Neural progenitor cell (in vitro differentiated cells): ENCODE data around the gene LPP. TPM values are rescaled to one million over a fixed set of nuclear protein-coding genes. Genes with fewer than 3 reads are reported as not detected.

ENCODE experiments used
- DNase-seq: peaks from one replicate; pipeline ENCODE4 v3.0.0-alpha.2; 2016; ENCODE audit warnings: low spot score
- H2AFZ ChIP-seq: fragments of 200-600 bp; sonication (generic); replicated peaks from 2 replicates; pipeline ENCODE4 v1.6.1; 2016; ENCODE audit warnings: antibody characterized with exemption
- H3F3A ChIP-seq: fragments of 200-600 bp; sonication (generic); 2 replicates; pipeline ENCODE4 v1.6.1; 2016; ENCODE audit warnings: antibody characterized with exemption, low read depth
- H3K27ac ChIP-seq: fragments of 200-600 bp; sonication (generic); 2 replicates; pipeline ENCODE4 v1.5.1; 2016; ENCODE audit warnings: mild to moderate bottlenecking
- H3K27me3 ChIP-seq: fragments of 200-600 bp; sonication (generic); 2 replicates; pipeline ENCODE4 v1.6.1; 2016; ENCODE audit warnings: mild to moderate bottlenecking, moderate library complexity
- H3K36me3 ChIP-seq: fragments of 200-600 bp; sonication (generic); 2 replicates; pipeline ENCODE4 v1.5.1; 2016
- H3K4me1 ChIP-seq: fragments of 200-600 bp; sonication (generic); 2 replicates; pipeline ENCODE4 v1.6.1; 2016; ENCODE audit warnings: mixed run types
- H3K4me2 ChIP-seq: fragments of 200-600 bp; sonication (generic); 2 replicates; pipeline ENCODE4 v1.6.1; 2016
- H3K4me3 ChIP-seq: fragments of 200-600 bp; sonication (generic); 2 replicates; pipeline ENCODE4 v1.5.1; 2016
- H3K79me2 ChIP-seq: fragments of 200-600 bp; sonication (generic); 2 replicates; pipeline ENCODE4 v1.6.1; 2016; ENCODE audit warnings: low read depth
- H3K9ac ChIP-seq: fragments of 200-600 bp; sonication (generic); 2 replicates; pipeline ENCODE4 v1.6.1; 2016
- H3K9me3 ChIP-seq: fragments of 200-600 bp; sonication (generic); 2 replicates; pipeline ENCODE4 v1.5.1; 2016; ENCODE audit warnings: low read depth
- H4K20me1 ChIP-seq: fragments of 200-600 bp; sonication (generic); 2 replicates; pipeline ENCODE4 v1.6.1; 2016; ENCODE audit warnings: low read depth
- H3K27ac Mint-ChIP-seq: 3 replicates; pipeline ENCODE4 v1.8.0; 2021; ENCODE audit warnings: mixed read lengths
- H3K27me3 Mint-ChIP-seq: 2 replicates; pipeline ENCODE4 v1.8.0; 2022; ENCODE audit warnings: low read depth, mild to moderate bottlenecking, inconsistent platforms, moderate library complexity, mixed read lengths; ENCODE audit not compliant: insufficient read depth
- H3K36me3 Mint-ChIP-seq: 3 replicates; pipeline ENCODE4 v1.8.0; 2021; ENCODE audit warnings: mixed read lengths
- H3K4me1 Mint-ChIP-seq: 3 replicates; pipeline ENCODE4 v1.8.0; 2021; ENCODE audit warnings: mixed read lengths
- H3K4me3 Mint-ChIP-seq: 3 replicates; pipeline ENCODE4 v1.8.0; 2021; ENCODE audit warnings: mild to moderate bottlenecking, moderate library complexity, mixed read lengths
- H3K9me3 Mint-ChIP-seq: 3 replicates; pipeline ENCODE4 v1.8.0; 2020; ENCODE audit warnings: mixed read lengths
- CTCF ChIP-seq: fragments of 200-600 bp; sonication (generic); IDR thresholded peaks from 2 replicates; pipeline ENCODE4 v1.5.1; 2017; ENCODE audit warnings: antibody characterized with exemption, mild to moderate bottlenecking
- EZH2 ChIP-seq: fragments of 200-600 bp; sonication (generic); IDR thresholded peaks from 2 replicates; pipeline ENCODE4 v1.6.1; 2017; ENCODE audit warnings: antibody characterized with exemption, mild to moderate bottlenecking, moderate library complexity
- EZH2phosphoT487 ChIP-seq: fragments of 200-600 bp; sonication (generic); IDR thresholded peaks from 2 replicates; pipeline ENCODE4 v1.6.1; 2017; ENCODE audit warnings: antibody characterized with exemption
- total RNA-seq: library from RNA; depleted of rRNA; stranded (reverse); fragments of >200 nt; gene quantifications from 2 replicates; pipeline ENCODE4 v1.2.3, GENCODE V29; 2015; ENCODE audit warnings: low replicate concordance

The LPP gene
- total RNA-seq, 1 donor from 2014 or later: 18.9 TPM

GRCh38 chr3:188868803-188869202 lies 714.8 kb downstream of the LPP start:
- Histone ChIP-seq H3K9me3 (no peaks in the 10 kb centered on the region), H3K27me3 (no peaks in the 10 kb centered on the region), H3K36me3 (no peaks in the 10 kb centered on the region), H3K79me2 (no peaks in the 10 kb centered on the region), H2AFZ (no peak overlapping the region), H3K9ac (no peak overlapping the region), H3F3A (no peaks in the 10 kb centered on the region), H3K27ac (no peak overlapping the region), H4K20me1 (no peaks in the 10 kb centered on the region), H3K4me1 (peaks cover 16% of the 10 kb centered on the region), H3K4me2 (peak overlapping the region; percentile 27), H3K4me3 (no peak overlapping the region)
- no peaks in the 10 kb centered on the region for H3K27me3 Mint-ChIP-seq
- peaks cover 6% of the 10 kb centered on the region for H3K4me1 Mint-ChIP-seq
- TF ChIP-seq CTCF (no peak), EZH2 (no peak), EZH2phosphoT487 (no peak)
- H3K36me3 Mint-ChIP-seq: peaks cover 8% of the 10 kb centered on the region
- no peak overlapping the region for H3K27ac Mint-ChIP-seq
- DNase-seq: no peak
- no peaks in the 10 kb centered on the region for H3K9me3 Mint-ChIP-seq
- no peak overlapping the region for H3K4me3 Mint-ChIP-seq

GRCh38 chr3:188869628-188870027 lies 715.7 kb downstream of the LPP start:
- H3K4me2 ChIP-seq: no peak overlapping the region
- peaks cover 24% of the 10 kb centered on the region for H3K4me1 ChIP-seq
- no peaks in the 10 kb centered on the region for H3K9me3 ChIP-seq
- no peaks in the 10 kb centered on the region for H3K9me3 Mint-ChIP-seq
- no peak for DNase-seq
- no peak overlapping the region for H3K4me3 Mint-ChIP-seq
- no peaks in the 10 kb centered on the region for H3K36me3 ChIP-seq
- H3K27ac Mint-ChIP-seq: no peak overlapping the region
- no peak overlapping the region for H3K9ac ChIP-seq
- H2AFZ ChIP-seq: no peak overlapping the region
- no peaks in the 10 kb centered on the region for H3K27me3 ChIP-seq
- no peaks in the 10 kb centered on the region for H3F3A ChIP-seq
- peaks cover 11% of the 10 kb centered on the region for H3K4me1 Mint-ChIP-seq
- TF ChIP-seq EZH2phosphoT487: no peak
- TF ChIP-seq EZH2: no peak
- TF ChIP-seq CTCF: no peak
- no peaks in the 10 kb centered on the region for H3K79me2 ChIP-seq
- no peak overlapping the region for H3K27ac ChIP-seq
- peaks cover 13% of the 10 kb centered on the region for H3K36me3 Mint-ChIP-seq
- no peaks in the 10 kb centered on the region for H3K27me3 Mint-ChIP-seq
- H4K20me1 ChIP-seq: no peaks in the 10 kb centered on the region
- H3K4me3 ChIP-seq: no peak overlapping the region

- peaks cover 14% of the 10 kb centered on the region for H3K4me1 Mint-ChIP-seq
- Histone ChIP-seq H3K9me3 (no peaks in the 10 kb centered on the region), H4K20me1 (no peaks in the 10 kb centered on the region), H3F3A (no peaks in the 10 kb centered on the region), H3K36me3 (no peaks in the 10 kb centered on the region), H3K4me2 (no peak overlapping the region), H3K27ac (no peak overlapping the region), H3K79me2 (no peaks in the 10 kb centered on the region), H3K9ac (no peak overlapping the region), H2AFZ (no peak overlapping the region), H3K4me3 (no peak overlapping the region), H3K4me1 (peaks cover 32% of the 10 kb centered on the region), H3K27me3 (no peaks in the 10 kb centered on the region)
- H3K4me3 Mint-ChIP-seq: no peak overlapping the region
- H3K9me3 Mint-ChIP-seq: no peaks in the 10 kb centered on the region
- no peaks in the 10 kb centered on the region for H3K27me3 Mint-ChIP-seq
- no peak for TF ChIP-seq EZH2phosphoT487
- TF ChIP-seq EZH2: no peak
- no peak for TF ChIP-seq CTCF
- no peak overlapping the region for H3K27ac Mint-ChIP-seq
- DNase-seq: no peak
- peaks cover 16% of the 10 kb centered on the region for H3K36me3 Mint-ChIP-seq
Observed at GRCh38 chr3:188870431-188870830, 716.5 kb downstream of the LPP start.
